NCI-H526 (cell line): ENCODE data around the gene EPN2.
"Not testable (repeated sequence)": the region's sequence is repeated elsewhere in the genome, so short reads cannot be mapped to it uniquely, and the experiment has no call there.

ENCODE experiments used
- DNase-seq, 2 experiments: peaks; one replicate each; lab custom pipeline; 2025; lab: John Stamatoyannopoulos, UW

Gene EPN2

GRCh38 chr17:19237139-19237388 is at the start of gene EPN2:
TSS of gene EPN2 (plus strand) at chr17:19237366. CDS start at chr17:19283120, 45,754 bp downstream.
- DNase-seq = not testable (repeated sequence)

GRCh38 chr17:19187883-19188869 is 49.0 kb upstream of the EPN2 start:
- DNase-seq = not testable (repeated sequence)

- DNase-seq = not testable (repeated sequence)
Observed at GRCh38 chr17:19188870-19189708, 48.1 kb upstream of the EPN2 start.

GRCh38 chr17:19189781-19190405 is 47.3 kb upstream of the EPN2 start:
- DNase-seq = not testable (repeated sequence)

- not testable (repeated sequence) for DNase-seq
Observed at GRCh38 chr17:19196382-19197204, 40.6 kb upstream of the EPN2 start.

GRCh38 chr17:19202448-19202847 is 34.7 kb upstream of the EPN2 start:
- DNase-seq = not testable (repeated sequence)

- not testable (repeated sequence) for DNase-seq
Observed at GRCh38 chr17:19203429-19203828, 33.7 kb upstream of the EPN2 start.

GRCh38 chr17:19215074-19215860 is 21.9 kb upstream of the EPN2 start:
- DNase-seq = not testable (repeated sequence)

GRCh38 chr17:19216148-19216926 is 20.8 kb upstream of the EPN2 start:
- not testable (repeated sequence) for DNase-seq

- DNase-seq = not testable (repeated sequence)
Observed at GRCh38 chr17:19218914-19219313, 18.3 kb upstream of the EPN2 start.

GRCh38 chr17:19219384-19219783 is 17.8 kb upstream of the EPN2 start:
- DNase-seq = not testable (repeated sequence)

GRCh38 chr17:19220195-19220594 is 17.0 kb upstream of the EPN2 start:
- DNase-seq = not testable (repeated sequence)

- not testable (repeated sequence) for DNase-seq
Observed at GRCh38 chr17:19226610-19227588, 10.3 kb upstream of the EPN2 start.

GRCh38 chr17:19234676-19235075 is 2.5 kb upstream of the EPN2 start:
- not testable (repeated sequence) for DNase-seq

- DNase-seq = not testable (repeated sequence)
Observed at GRCh38 chr17:19236351-19237138, 621 bp upstream of the EPN2 start.

GRCh38 chr17:19237389-19238166 is 412 bp downstream of the EPN2 start:
- peak in 1 of 2 experiments; percentile 57 for DNase-seq

GRCh38 chr17:19238167-19238505 is 970 bp downstream of the EPN2 start:
- peak in 1 of 2 experiments; percentile 50 for DNase-seq
